ENCODE results near the gene CCDC107. TPM values are rescaled to one million over a fixed set of nuclear protein-coding genes. Genes with fewer than 3 reads are reported as not detected.
A peak's percentile ranks its signal among the peaks of the same experiment; 100 is the strongest.
"Not testable (repeated sequence)": the region's sequence is repeated elsewhere in the genome, so short reads cannot be mapped to it uniquely, and the experiment has no call there.

CCDC107 gene
- total RNA-seq, 2 donors from 2014 or later: 27.7 to 35.2 TPM

DNA sequence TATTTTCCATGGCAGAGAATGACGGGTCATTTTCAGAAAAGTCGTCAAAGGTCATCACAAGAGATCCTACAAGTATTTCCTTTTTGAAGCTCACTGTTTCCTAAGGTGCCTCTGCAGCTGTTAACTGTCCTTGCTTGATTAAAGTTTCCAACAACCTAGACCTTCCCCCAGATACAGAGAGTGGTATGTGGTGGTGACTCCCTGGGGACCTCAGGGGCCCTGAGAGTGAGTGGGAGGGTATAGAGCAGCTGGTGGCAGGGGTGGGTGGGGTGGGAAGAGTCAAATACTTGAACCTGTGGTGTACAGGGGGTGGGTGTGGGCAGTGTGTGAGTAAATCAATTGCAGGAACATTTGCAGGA, 38.3 kb upstream of the CCDC107 start:
- ATAC-seq (no peak), DNase-seq (no peak)
- Mint-ChIP-seq H3K27me3 (no peaks in the 10 kb centered on the region), H3K36me3 (ENCODE audit: low read depth) (no peaks in the 10 kb centered on the region), H3K4me1 (peaks cover 36% of the 10 kb centered on the region), H3K4me3 (no peak overlapping the region), H3K27ac (no peak overlapping the region)
- H3K9me3 ChIP-seq (ENCODE audit: control insufficient read depth, low read length, poor library complexity, severe bottlenecking): no peaks in the 10 kb centered on the region

DNA sequence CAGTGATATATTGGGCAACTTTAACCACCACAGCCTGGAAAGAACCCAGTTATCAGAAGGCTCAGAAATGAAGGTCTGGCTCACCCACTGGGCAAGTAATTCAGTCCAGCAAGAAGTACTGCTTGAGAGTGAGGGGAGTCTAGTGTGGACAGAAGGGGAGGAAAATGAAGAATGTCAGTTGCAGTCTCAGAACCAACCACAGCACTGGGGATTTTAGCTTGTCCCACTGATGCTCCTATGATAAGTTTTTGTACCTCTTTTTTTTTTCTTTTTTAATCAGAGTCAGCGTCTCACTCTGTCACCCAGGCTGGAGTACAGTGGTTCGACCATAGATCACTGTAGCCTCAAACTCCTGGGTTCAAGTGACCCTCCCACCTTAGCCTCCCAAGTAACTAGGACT, 30.5 kb upstream of the CCDC107 start:
- Mint-ChIP-seq H3K27me3 (no peaks in the 10 kb centered on the region), H3K27ac (no peak overlapping the region), H3K4me1 (peaks cover 2% of the 10 kb centered on the region), H3K36me3 (ENCODE audit: low read depth) (no peaks in the 10 kb centered on the region), H3K4me3 (no peak overlapping the region)
- DNase-seq (no peak), ATAC-seq (no peak)
- no peaks in the 10 kb centered on the region for H3K9me3 ChIP-seq (ENCODE audit: control insufficient read depth, low read length, poor library complexity, severe bottlenecking)

GRCh38 chr9:35628389-35628991, 29.6 kb upstream of the CCDC107 start:
- no peaks in the 10 kb centered on the region for H3K9me3 ChIP-seq (ENCODE audit: control insufficient read depth, low read length, poor library complexity, severe bottlenecking)
- DNase-seq (no peak), ATAC-seq (no peak)
- Mint-ChIP-seq H3K27me3 (no peaks in the 10 kb centered on the region), H3K36me3 (ENCODE audit: low read depth) (no peaks in the 10 kb centered on the region), H3K27ac (no peak overlapping the region), H3K4me1 (peaks cover 3% of the 10 kb centered on the region), H3K4me3 (no peak overlapping the region)

GRCh38 chr9:35629597-35629996, 28.5 kb upstream of the CCDC107 start:
- Mint-ChIP-seq H3K27ac (no peak overlapping the region), H3K27me3 (no peaks in the 10 kb centered on the region), H3K4me1 (peaks cover 5% of the 10 kb centered on the region), H3K36me3 (ENCODE audit: low read depth) (peaks cover 1% of the 10 kb centered on the region), H3K4me3 (no peak overlapping the region)
- DNase-seq (no peak), ATAC-seq (no peak)
- H3K9me3 ChIP-seq (ENCODE audit: control insufficient read depth, low read length, poor library complexity, severe bottlenecking): no peaks in the 10 kb centered on the region

DNA sequence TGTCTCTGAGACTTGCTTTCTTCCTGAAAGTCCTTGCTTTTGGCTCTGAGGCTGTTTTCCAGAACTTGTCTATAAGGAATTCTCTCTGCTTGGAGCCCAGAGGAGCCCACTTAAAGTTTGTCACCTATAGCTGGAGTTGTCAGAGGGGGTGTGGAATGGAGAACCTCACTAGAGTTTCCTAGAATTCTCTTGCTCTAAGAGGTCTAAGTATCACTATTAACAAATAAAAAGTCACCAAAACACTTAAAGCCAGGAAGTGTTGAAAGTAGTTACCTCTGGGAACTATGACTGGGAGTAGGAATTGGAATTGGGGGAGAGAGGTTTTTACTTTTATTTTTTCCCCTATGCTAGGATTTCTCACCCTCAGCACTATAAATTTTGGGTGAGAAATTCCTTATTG, 22.4 kb upstream of the CCDC107 start:
- Mint-ChIP-seq H3K36me3 (ENCODE audit: low read depth) (peaks cover 6% of the 10 kb centered on the region), H3K4me1 (peaks cover 32% of the 10 kb centered on the region), H3K27ac (no peak overlapping the region), H3K4me3 (no peak overlapping the region), H3K27me3 (no peaks in the 10 kb centered on the region)
- no peaks in the 10 kb centered on the region for H3K9me3 ChIP-seq (ENCODE audit: control insufficient read depth, low read length, poor library complexity, severe bottlenecking)
- DNase-seq (no peak), ATAC-seq (no peak)

DNA sequence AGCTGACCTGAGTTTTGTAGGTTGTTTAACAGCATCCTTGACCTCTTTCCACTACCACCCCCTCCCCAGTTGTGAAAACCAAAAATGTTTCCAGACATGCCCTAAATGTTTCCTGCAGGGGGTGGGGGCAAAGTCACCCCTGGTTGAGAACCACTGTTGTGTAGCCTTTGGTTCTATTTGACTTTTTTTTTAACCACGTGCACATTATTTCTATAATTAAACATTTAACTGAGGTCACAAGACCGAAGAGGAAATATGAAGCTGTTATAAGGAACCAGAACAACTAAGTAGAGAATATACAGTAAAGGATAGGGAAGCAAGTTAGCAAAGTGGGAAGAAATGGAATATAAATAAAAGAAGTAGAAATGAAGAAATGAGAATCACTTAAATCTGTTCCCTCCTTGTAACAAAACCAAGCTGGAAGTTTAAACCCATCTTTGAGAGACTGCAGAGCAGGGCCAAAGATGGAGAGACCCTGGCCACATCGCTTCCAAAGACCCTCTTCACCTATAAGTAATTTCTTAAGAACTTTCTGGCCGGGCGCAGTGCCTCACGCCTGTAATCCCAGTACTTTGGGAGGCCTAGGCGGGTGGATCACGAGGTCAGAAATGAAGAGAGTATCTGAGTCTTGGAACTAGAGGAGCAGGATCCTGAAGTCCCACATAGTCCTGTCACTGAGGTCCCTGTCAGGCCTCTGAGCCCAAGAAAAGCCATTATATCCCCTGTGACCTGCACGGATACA, 21.8 kb upstream of the CCDC107 start:
- no peaks in the 10 kb centered on the region for H3K9me3 ChIP-seq (ENCODE audit: control insufficient read depth, low read length, poor library complexity, severe bottlenecking)
- Mint-ChIP-seq H3K4me3 (no peak overlapping the region), H3K27ac (peak overlapping the region; percentile 51), H3K27me3 (no peaks in the 10 kb centered on the region), H3K36me3 (ENCODE audit: low read depth) (peaks cover 6% of the 10 kb centered on the region), H3K4me1 (peaks cover 32% of the 10 kb centered on the region)
- no peak for ATAC-seq
- no peak for DNase-seq

DNA sequence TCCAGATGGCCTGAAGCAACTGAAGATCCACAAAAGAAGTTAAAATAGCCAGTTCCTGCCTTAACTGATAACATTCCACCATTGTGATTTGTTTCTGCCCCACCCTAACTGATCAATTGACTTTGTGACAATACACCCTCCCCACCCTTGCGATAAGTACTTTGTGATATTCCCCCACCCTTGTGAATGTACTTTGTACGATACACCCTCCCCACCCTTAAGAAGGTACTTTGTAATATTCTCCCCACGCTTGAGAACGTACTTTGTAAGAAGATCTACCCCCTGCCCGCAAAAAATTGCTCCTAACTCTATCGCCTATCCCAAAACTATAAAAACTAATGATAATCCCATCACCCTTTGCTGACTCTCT, 21.2 kb upstream of the CCDC107 start:
- Mint-ChIP-seq H3K4me1 (peaks cover 32% of the 10 kb centered on the region), H3K27ac (peak overlapping the region; percentile 51)
- not testable (repeated sequence) for H3K9me3 ChIP-seq (ENCODE audit: control insufficient read depth, low read length, poor library complexity, severe bottlenecking); DNase-seq; H3K36me3 Mint-ChIP-seq (ENCODE audit: low read depth); H3K4me3 Mint-ChIP-seq; ATAC-seq; H3K27me3 Mint-ChIP-seq

DNA sequence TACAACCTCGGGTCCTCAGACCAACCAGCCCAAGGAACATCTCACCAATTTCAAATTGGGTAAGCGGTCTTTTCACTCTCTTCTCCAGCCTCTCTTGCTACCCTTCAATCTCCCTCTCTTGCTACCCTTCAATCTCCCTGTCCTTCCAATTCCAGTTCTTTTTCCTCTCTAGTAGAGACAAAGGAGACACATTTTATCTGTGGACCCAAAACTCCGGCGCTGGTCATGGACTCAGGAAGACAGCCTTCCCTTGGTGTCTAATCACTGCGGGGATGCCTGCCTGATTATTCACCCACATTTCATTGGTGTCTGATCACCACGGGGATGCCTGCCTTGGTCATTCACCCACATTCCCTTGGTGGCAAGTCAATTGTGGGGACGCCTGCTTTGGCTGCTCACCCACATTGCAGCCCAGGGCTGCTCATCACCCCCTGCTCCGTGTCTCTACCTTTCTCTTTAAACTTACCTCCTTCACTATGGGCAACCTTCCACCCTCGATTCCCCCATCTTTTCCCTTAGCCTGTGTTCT, 20.6 kb upstream of the CCDC107 start:
- H3K4me3 Mint-ChIP-seq; DNase-seq; H3K36me3 Mint-ChIP-seq (ENCODE audit: low read depth); ATAC-seq; H3K9me3 ChIP-seq (ENCODE audit: control insufficient read depth, low read length, poor library complexity, severe bottlenecking); H3K27me3 Mint-ChIP-seq: not testable (repeated sequence)
- Mint-ChIP-seq H3K4me1 (peaks cover 32% of the 10 kb centered on the region), H3K27ac (peak overlapping the region; percentile 65)

- not testable (repeated sequence) for H3K36me3 Mint-ChIP-seq (ENCODE audit: low read depth); H3K9me3 ChIP-seq (ENCODE audit: control insufficient read depth, low read length, poor library complexity, severe bottlenecking); H3K4me3 Mint-ChIP-seq; DNase-seq; H3K27me3 Mint-ChIP-seq
- peak overlapping the region; percentile 65 for H3K27ac Mint-ChIP-seq
- H3K4me1 Mint-ChIP-seq: peaks cover 33% of the 10 kb centered on the region
- peak; percentile 41 for ATAC-seq
Measured at GRCh38 chr9:35638751-35639150, 19.3 kb upstream of the CCDC107 start.

- not testable (repeated sequence) for H3K27ac Mint-ChIP-seq; H3K36me3 Mint-ChIP-seq (ENCODE audit: low read depth); ATAC-seq; H3K27me3 Mint-ChIP-seq; DNase-seq; H3K9me3 ChIP-seq (ENCODE audit: control insufficient read depth, low read length, poor library complexity, severe bottlenecking); H3K4me3 Mint-ChIP-seq
- peaks cover 33% of the 10 kb centered on the region for H3K4me1 Mint-ChIP-seq
Measured at GRCh38 chr9:35639225-35639624, 18.9 kb upstream of the CCDC107 start.

DNA sequence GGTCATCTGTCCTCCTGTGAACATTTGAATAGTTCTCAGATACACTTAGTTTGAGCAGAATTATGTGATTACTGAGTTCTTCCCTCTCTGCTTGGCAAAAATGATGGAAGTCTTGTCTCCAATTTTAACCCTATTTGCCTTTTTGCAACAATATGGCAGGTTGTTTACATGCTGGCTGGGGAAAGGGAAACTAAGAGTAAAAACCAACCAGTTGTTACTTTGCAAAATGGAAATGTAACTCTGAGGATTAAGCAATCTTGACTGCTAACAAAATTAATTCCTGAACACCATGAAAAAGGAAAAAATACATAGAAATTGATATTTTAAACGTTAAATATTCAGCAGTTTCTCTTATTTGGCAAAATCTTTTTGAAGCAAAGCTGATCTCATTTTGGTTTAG, 18.5 kb upstream of the CCDC107 start:
- Mint-ChIP-seq H3K36me3 (ENCODE audit: low read depth) (peaks cover 5% of the 10 kb centered on the region), H3K4me1 (peaks cover 32% of the 10 kb centered on the region), H3K27ac (no peak overlapping the region), H3K4me3 (no peak overlapping the region), H3K27me3 (no peaks in the 10 kb centered on the region)
- ATAC-seq (no peak), DNase-seq (no peak)
- no peaks in the 10 kb centered on the region for H3K9me3 ChIP-seq (ENCODE audit: control insufficient read depth, low read length, poor library complexity, severe bottlenecking)

- not testable (repeated sequence) for H3K4me3 Mint-ChIP-seq; ATAC-seq; H3K27me3 Mint-ChIP-seq; H3K27ac Mint-ChIP-seq; H3K36me3 Mint-ChIP-seq (ENCODE audit: low read depth); DNase-seq; H3K9me3 ChIP-seq (ENCODE audit: control insufficient read depth, low read length, poor library complexity, severe bottlenecking)
- H3K4me1 Mint-ChIP-seq: peaks cover 29% of the 10 kb centered on the region
Measured at GRCh38 chr9:35640431-35640830, 17.7 kb upstream of the CCDC107 start.

GRCh38 chr9:35641478-35641877, 16.6 kb upstream of the CCDC107 start:
- H3K36me3 Mint-ChIP-seq (ENCODE audit: low read depth); H3K4me3 Mint-ChIP-seq; ATAC-seq; H3K9me3 ChIP-seq (ENCODE audit: control insufficient read depth, low read length, poor library complexity, severe bottlenecking); DNase-seq; H3K27ac Mint-ChIP-seq; H3K27me3 Mint-ChIP-seq: not testable (repeated sequence)
- peaks cover 31% of the 10 kb centered on the region for H3K4me1 Mint-ChIP-seq

GRCh38 chr9:35643046-35643445, 15.0 kb upstream of the CCDC107 start:
- ATAC-seq: no peak
- H3K27me3 Mint-ChIP-seq: no peaks in the 10 kb centered on the region
- H3K9me3 ChIP-seq (ENCODE audit: control insufficient read depth, low read length, poor library complexity, severe bottlenecking): no peaks in the 10 kb centered on the region
- H3K4me3 Mint-ChIP-seq: no peak overlapping the region
- H3K4me1 Mint-ChIP-seq: peaks cover 28% of the 10 kb centered on the region
- DNase-seq: no peak
- H3K27ac Mint-ChIP-seq: no peak overlapping the region
- H3K36me3 Mint-ChIP-seq (ENCODE audit: low read depth): peaks cover 2% of the 10 kb centered on the region

All from T-helper 17 cell (primary cell).